WTC11 (cell line): ENCODE measurements around the gene THEMIS2. TPM values are rescaled to one million over a fixed set of nuclear protein-coding genes. Genes with fewer than 3 reads are reported as not detected.

ENCODE experiments used
- ATAC-seq: fragments of 200-7000 bp; cut with Tn5 transposase; 2 replicates; pipeline ENCODE4 v1.10.0; 2021; ENCODE audit warnings: mild to moderate bottlenecking, moderate library complexity
- CTCF ChIA-PET: fragments of 300-600 bp; sonication (Branson Sonifier 250); formaldehyde crosslinking; loops from one replicate; lab custom pipeline; 2021; ENCODE audit warnings: antibody characterized with exemption; lab: Charles Lee
- POLR2A ChIA-PET: fragments of 350-600 bp; sonication (Branson Sonifier 250); formaldehyde crosslinking; loops from one replicate; lab custom pipeline; 2021; ENCODE audit warnings: antibody characterized with exemption; lab: Charles Lee
- DNase-seq: peaks from one replicate; pipeline ENCODE4 v3.0.0; 2021; ENCODE audit warnings: low spot score
- H3K27ac Mint-ChIP-seq: 2 replicates; pipeline ENCODE4 v1.8.0; 2021; ENCODE audit warnings: mixed read lengths
- H3K27me3 Mint-ChIP-seq: 2 replicates; pipeline ENCODE4 v1.8.0; 2021; ENCODE audit warnings: low read depth, mild to moderate bottlenecking, moderate library complexity, mixed read lengths
- H3K36me3 Mint-ChIP-seq: 2 replicates; pipeline ENCODE4 v1.8.0; 2021; ENCODE audit warnings: mixed read lengths
- H3K4me1 Mint-ChIP-seq: 2 replicates; pipeline ENCODE4 v1.8.0; 2022; ENCODE audit warnings: mixed read lengths
- H3K4me3 Mint-ChIP-seq: 2 replicates; pipeline ENCODE4 v1.8.0; 2021; ENCODE audit warnings: mild to moderate bottlenecking, moderate library complexity, mixed read lengths
- H3K9me3 Mint-ChIP-seq: 2 replicates; pipeline ENCODE4 v1.8.0; 2021; ENCODE audit warnings: mixed read lengths
- AFF4 ChIP-seq: sonication (generic); formaldehyde crosslinking; IDR thresholded peaks from 2 replicates; pipeline ENCODE4 v1.8.1; 2023; ENCODE audit warnings: mild to moderate bottlenecking, missing genetic modification reagents, borderline replicate concordance
- ATF1 ChIP-seq: sonication (generic); formaldehyde crosslinking; IDR thresholded peaks from 2 replicates; pipeline ENCODE4 v1.8.1; 2023; ENCODE audit warnings: mild to moderate bottlenecking, moderate library complexity, missing genetic modification reagents
- ATF3 ChIP-seq: sonication (generic); formaldehyde crosslinking; conservative IDR thresholded peaks from 2 replicates; pipeline ENCODE4 v1.8.1; 2022; ENCODE audit warnings: mild to moderate bottlenecking, missing genetic modification reagents
- ATF6 ChIP-seq: sonication (generic); formaldehyde crosslinking; IDR thresholded peaks from 2 replicates; pipeline ENCODE4 v1.8.1; 2023; ENCODE audit warnings: mild to moderate bottlenecking, missing genetic modification reagents
- CREM ChIP-seq: sonication (generic); formaldehyde crosslinking; IDR thresholded peaks from 2 replicates; pipeline ENCODE4 v1.8.1; 2022; ENCODE audit warnings: mild to moderate bottlenecking, missing genetic modification reagents, moderate library complexity
- EMX1 ChIP-seq: fragments of 250-450 bp; sonication (Bioruptor Pico); IDR thresholded peaks from 2 replicates; pipeline ENCODE4 v1.8.0; 2021; ENCODE audit warnings: mild to moderate bottlenecking
- ESRRA ChIP-seq: sonication (generic); formaldehyde crosslinking; IDR thresholded peaks from 2 replicates; pipeline ENCODE4 v1.8.1; 2022; ENCODE audit warnings: mild to moderate bottlenecking, missing genetic modification reagents, borderline replicate concordance
- GRHL2 ChIP-seq: fragments of 250-450 bp; sonication (Bioruptor Pico); IDR thresholded peaks from 2 replicates; pipeline ENCODE4 v1.8.0; 2022; ENCODE audit warnings: mild to moderate bottlenecking, moderate library complexity; ENCODE audit not compliant: insufficient replicate concordance, severe bottlenecking
- GTF2I ChIP-seq: fragments of 250-450 bp; sonication (Bioruptor Pico); conservative IDR thresholded peaks from 2 replicates; pipeline ENCODE4 v1.4.0; 2021; ENCODE audit warnings: mild to moderate bottlenecking
- NFE2L1 ChIP-seq: sonication (generic); formaldehyde crosslinking; IDR thresholded peaks from 2 replicates; pipeline ENCODE4 v1.8.1; 2023; ENCODE audit warnings: missing genetic modification reagents
- NFYB ChIP-seq: sonication (generic); formaldehyde crosslinking; conservative IDR thresholded peaks from 2 replicates; pipeline ENCODE4 v1.8.0; 2022; ENCODE audit warnings: low read depth, missing genetic modification reagents
- OVOL2 ChIP-seq: fragments of 250-450 bp; sonication (Bioruptor Pico); IDR thresholded peaks from 2 replicates; pipeline ENCODE4 v1.9.0; 2021; ENCODE audit warnings: mild to moderate bottlenecking, borderline replicate concordance
- RORB ChIP-seq: fragments of 250-450 bp; sonication (Bioruptor Pico); IDR thresholded peaks from 2 replicates; pipeline ENCODE4 v1.9.0; 2021; ENCODE audit warnings: mild to moderate bottlenecking
- TP53 ChIP-seq: sonication (generic); formaldehyde crosslinking; IDR thresholded peaks from 2 replicates; pipeline ENCODE4 v1.8.1; 2023; ENCODE audit warnings: mild to moderate bottlenecking, missing genetic modification reagents
- ZBTB43 ChIP-seq: sonication (generic); formaldehyde crosslinking; IDR thresholded peaks from 2 replicates; pipeline ENCODE4 v1.8.1; 2023; ENCODE audit warnings: mild to moderate bottlenecking, missing genetic modification reagents
- ZMAT4 ChIP-seq: fragments of 250-450 bp; sonication (Bioruptor Pico); IDR thresholded peaks from 2 replicates; pipeline ENCODE4 v1.9.0; 2021; ENCODE audit warnings: mild to moderate bottlenecking
- ZNF317 ChIP-seq: sonication (generic); formaldehyde crosslinking; IDR thresholded peaks from 2 replicates; pipeline ENCODE4 v1.8.1; 2023; ENCODE audit warnings: low read depth, mild to moderate bottlenecking, moderate library complexity, missing genetic modification reagents, borderline replicate concordance
- ZNF396 ChIP-seq: fragments of 250-450 bp; sonication (Bioruptor Pico); IDR thresholded peaks from 2 replicates; pipeline ENCODE4 v1.8.0; 2021; ENCODE audit warnings: mild to moderate bottlenecking, moderate library complexity, borderline replicate concordance
- total RNA-seq: library from RNA; stranded (reverse); gene quantifications from 3 replicates; pipeline ENCODE4 v1.2.3, GENCODE V29; 2021

THEMIS2 gene
- total RNA-seq, 1 experiment from 2014 or later: 12.7 TPM

- TF ChIP-seq ZNF317 (CRISPR knock-in tag): no peak
- no peak for TF ChIP-seq NFE2L1 (CRISPR knock-in tag)
- TF ChIP-seq, all 79 proteins: peak for 0
These were observed 8.0 kb upstream of the THEMIS2 start (continued) for GRCh38 chr1:27864264-27864895.

- no peaks in the 10 kb centered on the region for H3K27me3 Mint-ChIP-seq
- ATAC-seq (no peak), DNase-seq (no peak)
- no peak overlapping the region for H3K27ac Mint-ChIP-seq
- no peaks in the 10 kb centered on the region for H3K9me3 Mint-ChIP-seq
- ChIA-PET CTCF (interaction anchor here (0.6 to 0.7 kb wide), 2 partner anchors 40 to 94 kb away, joined by 4 to 5 read pairs; no protein-coding TSS in a partner anchor), POLR2A (no interaction called here)
- H3K36me3 Mint-ChIP-seq: no peaks in the 10 kb centered on the region
- no peak overlapping the region for H3K4me3 Mint-ChIP-seq
- H3K4me1 Mint-ChIP-seq: peaks cover 10% of the 10 kb centered on the region; the same call in 1 of the 2 replicates
- TF ChIP-seq ZMAT4 (CRISPR knock-in tag): no peak
- TF ChIP-seq ZBTB43 (CRISPR knock-in tag): no peak
- TF ChIP-seq EMX1: no peak
- TF ChIP-seq GTF2I (CRISPR knock-in tag): no peak
- no peak for TF ChIP-seq RORB
- no peak for TF ChIP-seq ATF6 (CRISPR knock-in tag)
- TF ChIP-seq OVOL2 (CRISPR knock-in tag): no peak
- no peak for TF ChIP-seq TP53 (CRISPR knock-in tag)
- no peak for TF ChIP-seq CREM
- TF ChIP-seq NFYB (CRISPR knock-in tag): no peak
- no peak for TF ChIP-seq ATF3 (CRISPR knock-in tag)
- TF ChIP-seq GRHL2: no peak
- no peak for TF ChIP-seq ATF1 (CRISPR knock-in tag)
- TF ChIP-seq ZNF396: no peak
- no peak for TF ChIP-seq AFF4 (CRISPR knock-in tag)
- no peak for TF ChIP-seq ESRRA (CRISPR knock-in tag)
These were observed 6.5 kb upstream of the THEMIS2 start for GRCh38 chr1:27865821-27866220.
